ENCODE results near the gene ADARB1. TPM values are rescaled to one million over a fixed set of nuclear protein-coding genes. Genes with fewer than 3 reads are reported as not detected.

Gene ADARB1
- total and polyA plus RNA-seq, 4 experiments from 2014 or later: 4.6 to 50.0 (median 30.9) TPM

- Mint-ChIP-seq H3K4me3 (no peak overlapping the region), H3K4me1 (peaks cover 8 to 30% (median 18%) of the 10 kb centered on the region in 4 donors), H3K27me3 (peaks cover 3 to 16% of the 10 kb centered on the region in 2 donors), H3K9me3 (peaks cover 0 to 3% (median 0%) of the 10 kb centered on the region in 8 donors), H3K36me3 (peaks cover 0 to 3% of the 10 kb centered on the region in 2 donors), H3K27ac (no peak overlapping the region)
- ChIA-PET POLR2A (ENCODE audit: partially characterized antibody) (no interaction called here), CTCF (ENCODE audit: partially characterized antibody) (no interaction called here)
- Histone ChIP-seq H3K36me3 (ENCODE audit: insufficient read depth, low read length) (peaks cover 3% of the 10 kb centered on the region), H3K27ac (ENCODE audit: low read depth, low read length) (no peak overlapping the region), H3K9me3 (ENCODE audit: control insufficient read depth in 1 of 2, low read length in 2 of 2) (no peaks in the 10 kb centered on the region), H3K4me1 (ENCODE audit: insufficient read depth, low read length) (peaks cover 24% of the 10 kb centered on the region), H3K4me3 (ENCODE audit: low read length in 2 of 2) (no peak overlapping the region), H3K27me3 (ENCODE audit: insufficient read depth, low read length) (no peaks in the 10 kb centered on the region)
- no peak for DNase-seq
- intact Hi-C loops (cut with micrococcal nuclease): no loop called here
Measured at GRCh38 chr21:45258466-45258865, 184.1 kb downstream of the ADARB1 start.

- no peak for DNase-seq
Measured at GRCh38 chr21:45259206-45259840, 184.9 kb downstream of the ADARB1 start.

GRCh38 chr21:45260191-45260825, 185.9 kb downstream of the ADARB1 start:
- Histone ChIP-seq H3K4me3 (ENCODE audit: low read length in 2 of 2) (no peak overlapping the region), H3K9me3 (ENCODE audit: control insufficient read depth in 1 of 2, low read length in 2 of 2) (no peaks in the 10 kb centered on the region), H3K36me3 (ENCODE audit: insufficient read depth, low read length) (peaks cover 19% of the 10 kb centered on the region), H3K27ac (ENCODE audit: low read depth, low read length) (no peak overlapping the region), H3K4me1 (ENCODE audit: insufficient read depth, low read length) (peaks cover 18% of the 10 kb centered on the region), H3K27me3 (ENCODE audit: insufficient read depth, low read length) (no peaks in the 10 kb centered on the region)
- Mint-ChIP-seq H3K27me3 (peaks cover 3 to 5% of the 10 kb centered on the region in 2 donors), H3K36me3 (peaks cover 0 to 10% of the 10 kb centered on the region in 2 donors), H3K27ac (no peak overlapping the region), H3K4me3 (no peak overlapping the region), H3K9me3 (peaks cover 0 to 3% (median 0%) of the 10 kb centered on the region in 8 donors), H3K4me1 (peaks cover 4 to 19% (median 11%) of the 10 kb centered on the region in 4 donors)
- intact Hi-C loops (cut with micrococcal nuclease): no loop called here
- CTCF ChIA-PET (ENCODE audit: partially characterized antibody): no interaction called here
- POLR2A ChIA-PET (ENCODE audit: partially characterized antibody): no interaction called here
- DNase-seq: no peak

More at GRCh38 chr21:45259206-45259840, 184.9 kb downstream of the ADARB1 start:
- Histone ChIP-seq H3K27me3 (ENCODE audit: insufficient read depth, low read length) (no peaks in the 10 kb centered on the region), H3K4me3 (ENCODE audit: low read length in 2 of 2) (no peak overlapping the region), H3K4me1 (ENCODE audit: insufficient read depth, low read length) (peaks cover 24% of the 10 kb centered on the region), H3K9me3 (ENCODE audit: control insufficient read depth in 1 of 2, low read length in 2 of 2) (no peaks in the 10 kb centered on the region), H3K27ac (ENCODE audit: low read depth, low read length) (no peak overlapping the region), H3K36me3 (ENCODE audit: insufficient read depth, low read length) (peaks cover 11% of the 10 kb centered on the region)
- no peak overlapping the region for H3K27ac Mint-ChIP-seq
- peaks cover 0 to 3% (median 0%) of the 10 kb centered on the region in 8 donors for H3K9me3 Mint-ChIP-seq
- no peak overlapping the region for H3K4me3 Mint-ChIP-seq
- intact Hi-C loops (cut with micrococcal nuclease): no loop called here
- peaks cover 8 to 29% (median 17%) of the 10 kb centered on the region in 4 donors for H3K4me1 Mint-ChIP-seq
- peaks cover 0 to 10% of the 10 kb centered on the region in 2 donors for H3K36me3 Mint-ChIP-seq
- ChIA-PET POLR2A (ENCODE audit: partially characterized antibody) (no interaction called here), CTCF (ENCODE audit: partially characterized antibody) (no interaction called here)
- peaks cover 3 to 14% of the 10 kb centered on the region in 2 donors for H3K27me3 Mint-ChIP-seq

GRCh38 chr21:45261093-45261492, 186.7 kb downstream of the ADARB1 start:
- DNase-seq: no peak
- Histone ChIP-seq H3K4me3 (ENCODE audit: low read length in 2 of 2) (no peak overlapping the region), H3K4me1 (ENCODE audit: insufficient read depth, low read length) (peaks cover 21% of the 10 kb centered on the region), H3K27me3 (ENCODE audit: insufficient read depth, low read length) (no peaks in the 10 kb centered on the region), H3K9me3 (ENCODE audit: control insufficient read depth in 1 of 2, low read length in 2 of 2) (no peaks in the 10 kb centered on the region), H3K27ac (ENCODE audit: low read depth, low read length) (no peak overlapping the region), H3K36me3 (ENCODE audit: insufficient read depth, low read length) (peaks cover 25% of the 10 kb centered on the region)
- Mint-ChIP-seq H3K27me3 (peaks cover 0 to 2% of the 10 kb centered on the region in 2 donors), H3K27ac (no peak overlapping the region), H3K4me1 (peaks cover 5 to 18% (median 11%) of the 10 kb centered on the region in 4 donors), H3K36me3 (peaks cover 0 to 16% of the 10 kb centered on the region in 2 donors), H3K4me3 (no peak overlapping the region), H3K9me3 (peaks cover 0 to 3% (median 0%) of the 10 kb centered on the region in 8 donors)
- ChIA-PET CTCF (ENCODE audit: partially characterized antibody) (no interaction called here), POLR2A (ENCODE audit: partially characterized antibody) (no interaction called here)
- intact Hi-C loops (cut with micrococcal nuclease): no loop called here

- DNase-seq: no peak
- H3K36me3 Mint-ChIP-seq: peaks cover 7 to 24% of the 10 kb centered on the region in 2 donors
- ChIA-PET POLR2A (ENCODE audit: partially characterized antibody) (no interaction called here), CTCF (ENCODE audit: partially characterized antibody) (no interaction called here)
- H3K27ac Mint-ChIP-seq: peak overlapping the region in 2 of 7 donors; percentile 56 to 57
- H3K27me3 ChIP-seq (ENCODE audit: insufficient read depth, low read length): no peaks in the 10 kb centered on the region
- no peak overlapping the region for H3K27ac ChIP-seq (ENCODE audit: low read depth, low read length)
- no peaks in the 10 kb centered on the region for H3K9me3 ChIP-seq (ENCODE audit: control insufficient read depth in 1 of 2, low read length in 2 of 2)
- H3K9me3 Mint-ChIP-seq: peaks cover 0 to 3% (median 0%) of the 10 kb centered on the region in 8 donors
- peaks cover 11 to 18% (median 16%) of the 10 kb centered on the region in 4 donors for H3K4me1 Mint-ChIP-seq
- H3K4me1 ChIP-seq (ENCODE audit: insufficient read depth, low read length): peaks cover 21% of the 10 kb centered on the region
- H3K4me3 Mint-ChIP-seq: no peak overlapping the region
- H3K36me3 ChIP-seq (ENCODE audit: insufficient read depth, low read length): peaks cover 26% of the 10 kb centered on the region
- intact Hi-C loops (cut with micrococcal nuclease): no loop called here
- peaks cover 0 to 2% of the 10 kb centered on the region in 2 donors for H3K27me3 Mint-ChIP-seq
- H3K4me3 ChIP-seq (ENCODE audit: low read length in 2 of 2): no peak overlapping the region
Measured at GRCh38 chr21:45262041-45262581, 187.7 kb downstream of the ADARB1 start.

- DNase-seq: no peak
- intact Hi-C loops (cut with micrococcal nuclease): no loop called here
- peaks cover 0 to 2% of the 10 kb centered on the region in 2 donors for H3K27me3 Mint-ChIP-seq
- H3K4me3 Mint-ChIP-seq: no peak overlapping the region
- H3K36me3 ChIP-seq (ENCODE audit: insufficient read depth, low read length): peaks cover 30% of the 10 kb centered on the region
- H3K27ac ChIP-seq (ENCODE audit: low read depth, low read length): no peak overlapping the region
- H3K9me3 Mint-ChIP-seq: peaks cover 0 to 3% (median 0%) of the 10 kb centered on the region in 8 donors
- no peak overlapping the region for H3K4me3 ChIP-seq (ENCODE audit: low read length in 2 of 2)
- ChIA-PET POLR2A (ENCODE audit: partially characterized antibody) (no interaction called here), CTCF (ENCODE audit: partially characterized antibody) (no interaction called here)
- no peaks in the 10 kb centered on the region for H3K9me3 ChIP-seq (ENCODE audit: control insufficient read depth in 1 of 2, low read length in 2 of 2)
- H3K27me3 ChIP-seq (ENCODE audit: insufficient read depth, low read length): no peaks in the 10 kb centered on the region
- H3K27ac Mint-ChIP-seq: peak overlapping the region in 1 of 7 donors; percentile 56
- peaks cover 12 to 29% of the 10 kb centered on the region in 2 donors for H3K36me3 Mint-ChIP-seq
- H3K4me1 ChIP-seq (ENCODE audit: insufficient read depth, low read length): peaks cover 21% of the 10 kb centered on the region
- peaks cover 13 to 22% (median 17%) of the 10 kb centered on the region in 4 donors for H3K4me1 Mint-ChIP-seq
Measured at GRCh38 chr21:45262616-45263015, 188.2 kb downstream of the ADARB1 start.

GRCh38 chr21:45263534-45263933, 189.2 kb downstream of the ADARB1 start:
- intact Hi-C loops (cut with micrococcal nuclease): no loop called here
- DNase-seq: no peak
- Mint-ChIP-seq H3K4me1 (peaks cover 13 to 27% (median 19%) of the 10 kb centered on the region in 4 donors), H3K36me3 (peaks cover 14 to 32% of the 10 kb centered on the region in 2 donors), H3K27me3 (no peaks in the 10 kb centered on the region), H3K4me3 (no peak overlapping the region), H3K27ac (peak overlapping the region in 5 of 7 donors; percentile 30 to 76 (median 37)), H3K9me3 (peaks cover 0 to 3% (median 0%) of the 10 kb centered on the region in 8 donors)
- CTCF ChIA-PET (ENCODE audit: partially characterized antibody): no interaction called here
- Histone ChIP-seq H3K4me1 (ENCODE audit: insufficient read depth, low read length) (peaks cover 21% of the 10 kb centered on the region), H3K9me3 (ENCODE audit: control insufficient read depth in 1 of 2, low read length in 2 of 2) (no peaks in the 10 kb centered on the region), H3K27ac (ENCODE audit: low read depth, low read length) (no peak overlapping the region), H3K27me3 (ENCODE audit: insufficient read depth, low read length) (no peaks in the 10 kb centered on the region), H3K4me3 (ENCODE audit: low read length in 2 of 2) (no peak overlapping the region), H3K36me3 (ENCODE audit: insufficient read depth, low read length) (peaks cover 30% of the 10 kb centered on the region)
- POLR2A ChIA-PET (ENCODE audit: partially characterized antibody): no interaction called here
